HG03060 (cell line): Measurements from ENCODE around the gene BLVRB.
"Not testable (repeated sequence)": the region's sequence is repeated elsewhere in the genome, so short reads cannot be mapped to it uniquely, and the experiment has no call there.

Experiments
- ATAC-seq: cut with Tn5 transposase; IDR thresholded peaks from one replicate; pipeline ENCODE4 v1.9.1; 2021; ENCODE audit warnings: low read depth, moderate number of reproducible peaks; ENCODE audit not compliant: unreplicated experiment

Gene BLVRB

DNA sequence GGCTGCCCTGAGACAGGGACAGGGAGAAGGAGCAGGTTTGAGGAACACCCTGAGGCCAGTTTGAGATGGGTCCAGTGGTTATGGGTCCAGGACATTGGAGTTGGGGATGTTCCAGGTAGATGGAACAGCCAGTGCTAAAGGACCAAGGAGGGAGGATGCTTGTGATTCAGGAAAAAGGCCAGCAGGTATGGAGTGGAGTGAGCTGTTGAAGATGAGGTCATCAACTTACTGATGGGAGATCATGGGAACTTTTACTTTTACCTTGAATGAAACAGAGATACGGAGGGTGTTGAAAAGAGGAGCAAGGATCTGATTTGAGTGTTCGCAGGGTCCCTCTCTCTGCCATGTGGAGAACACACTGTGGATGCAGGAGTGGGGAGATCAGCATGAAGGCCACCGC, 26.7 kb upstream of the BLVRB start:
- ATAC-seq = no peak

DNA sequence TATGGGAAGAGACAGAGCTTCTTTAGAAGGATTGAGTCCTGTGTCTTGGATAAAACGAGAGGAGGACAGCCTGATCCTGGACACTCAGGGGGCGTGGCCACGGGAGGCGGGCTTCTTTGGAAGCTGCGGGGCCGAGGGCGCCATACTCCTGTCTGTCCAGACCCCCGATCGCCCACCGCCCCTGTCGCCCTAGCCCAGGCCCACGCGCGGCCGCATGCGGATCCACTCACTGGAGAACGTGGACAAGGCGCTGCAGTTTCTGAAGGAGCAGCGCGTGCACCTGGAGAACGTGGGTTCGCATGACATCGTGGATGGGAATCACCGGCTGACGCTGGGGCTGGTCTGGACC, 24.3 kb upstream of the BLVRB start:
- no peak for ATAC-seq

- ATAC-seq = no peak
These were observed 20.5 kb upstream of the BLVRB start for GRCh38 chr19:40486017-40486416.

DNA sequence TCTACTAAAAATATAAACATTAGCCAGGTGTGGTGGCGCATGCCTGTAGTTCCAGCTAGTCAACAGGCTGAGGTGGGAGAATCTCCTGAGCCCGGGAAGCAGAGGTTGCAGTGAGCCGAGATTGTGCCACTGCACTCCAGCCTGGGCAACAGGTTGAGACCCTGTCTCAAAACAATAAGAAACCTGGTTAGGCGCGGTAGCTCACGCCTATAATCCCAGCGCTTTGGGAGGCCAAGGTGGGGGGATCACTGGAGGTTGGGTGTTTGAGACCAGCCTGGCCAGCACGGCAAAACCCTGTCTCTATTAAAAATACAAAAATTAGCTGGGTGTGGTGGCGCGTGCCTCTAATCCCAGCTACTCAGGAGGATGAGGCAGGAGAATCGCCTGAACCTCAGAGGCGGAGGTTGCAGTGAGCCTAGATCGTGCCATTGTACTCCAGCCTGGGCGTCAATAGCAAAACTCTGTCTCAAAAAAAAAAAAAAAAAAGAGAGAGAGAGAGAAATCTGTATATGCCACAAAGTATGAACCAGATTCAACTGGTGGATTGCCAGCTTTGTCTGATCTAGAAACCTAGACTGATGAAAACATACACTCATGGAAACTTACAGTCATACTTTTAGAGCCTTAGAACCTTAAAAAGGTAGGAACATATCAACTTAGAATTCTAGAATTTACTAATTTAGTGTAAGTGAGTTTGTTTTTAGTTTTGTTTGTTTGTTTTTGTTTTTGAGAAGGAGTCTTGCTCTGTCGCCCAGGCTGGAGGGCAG, 10.5 kb upstream of the BLVRB start:
- ATAC-seq = not testable (repeated sequence)

- ATAC-seq = no peak
These were observed 9.2 kb upstream of the BLVRB start for GRCh38 chr19:40474737-40475136.

- ATAC-seq = no peak
These were observed 7.0 kb upstream of the BLVRB start for GRCh38 chr19:40472516-40472915.

DNA sequence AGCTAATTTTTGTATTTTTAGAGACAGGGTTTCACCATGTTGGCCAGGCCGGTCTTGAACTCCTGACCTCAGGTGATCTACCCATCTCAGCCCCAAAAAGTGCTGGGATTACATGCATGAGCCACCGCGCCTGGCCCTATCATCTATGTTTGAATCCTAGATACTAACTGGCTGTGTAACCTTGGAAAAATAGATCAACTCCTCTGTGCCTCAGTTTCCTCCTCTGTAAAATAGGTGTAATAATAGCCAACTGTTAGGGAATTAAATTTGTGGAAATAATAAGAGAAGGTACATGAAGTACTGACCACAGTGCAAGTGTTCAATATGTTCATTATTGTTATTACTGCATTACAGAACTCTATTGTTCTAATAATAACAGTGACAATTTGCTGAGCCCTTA, 5.6 kb upstream of the BLVRB start:
- ATAC-seq = no peak

- ATAC-seq = no peak
These were observed 3.5 kb upstream of the BLVRB start for GRCh38 chr19:40469011-40469410.

- ATAC-seq = no peak
These were observed 1.6 kb upstream of the BLVRB start, which contains the start of gene SPTBN4 for GRCh38 chr19:40466985-40467734. TSS of gene SPTBN4 (plus strand) at chr19:40467001. CDS start at chr19:40472622, 5,621 bp downstream.

- ATAC-seq = peak; percentile 35
These were observed 857 bp upstream of the BLVRB start for GRCh38 chr19:40466219-40466984.

- ATAC-seq = no peak
These were observed 454 bp downstream of the BLVRB start for GRCh38 chr19:40465025-40465556.

GRCh38 chr19:40464059-40465024, 1.2 kb downstream of the BLVRB start:
- no peak for ATAC-seq

GRCh38 chr19:40463587-40464037, 1.9 kb downstream of the BLVRB start:
- not testable (repeated sequence) for ATAC-seq

DNA sequence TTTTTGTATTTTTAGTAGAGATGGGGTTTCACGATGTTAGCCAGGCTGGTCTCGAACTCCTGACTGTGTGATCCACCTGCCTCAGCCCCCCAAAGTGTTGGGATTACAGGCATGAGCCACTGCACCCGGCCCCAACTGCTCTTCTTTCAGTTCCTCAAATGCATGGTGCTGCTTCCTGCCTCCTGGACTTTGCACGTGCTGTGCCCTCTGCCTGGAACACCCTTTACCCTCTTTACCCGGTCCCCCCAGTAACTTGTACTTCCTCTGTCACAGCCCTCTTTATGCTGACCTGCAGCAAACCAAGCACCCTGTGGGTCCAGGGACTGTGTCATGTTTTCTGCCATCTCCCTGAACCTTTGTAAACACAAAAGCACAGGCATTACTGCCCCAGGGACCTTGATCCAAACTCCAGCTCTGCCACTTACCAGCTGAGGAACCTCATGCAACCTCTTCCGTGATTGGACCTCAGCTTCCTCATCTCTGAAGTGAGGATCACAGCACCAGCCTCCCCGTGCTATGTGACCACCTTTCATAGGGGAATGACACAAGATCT, 3.8 kb downstream of the BLVRB start:
- no peak for ATAC-seq

GRCh38 chr19:40460185-40460584, 5.4 kb downstream of the BLVRB start:
- no peak for ATAC-seq

DNA sequence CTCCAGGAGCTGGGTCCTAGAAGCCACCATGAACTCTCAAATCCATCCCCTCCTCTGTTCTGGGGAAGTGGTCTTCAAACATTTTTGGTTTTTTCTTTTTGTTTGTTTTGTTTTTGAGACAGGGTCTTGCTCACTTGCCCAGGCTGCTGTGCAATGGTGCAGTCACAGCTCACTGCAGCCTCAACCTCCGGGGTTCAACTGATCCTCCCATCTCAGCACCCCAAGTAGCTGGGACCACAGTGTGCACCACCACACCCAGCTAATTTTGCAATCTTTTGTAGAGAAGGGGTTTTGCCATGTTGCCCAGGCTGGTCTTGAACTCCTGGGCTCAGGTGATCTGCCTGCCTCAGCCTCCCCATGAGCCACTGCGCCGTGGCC, 7.0 kb downstream of the BLVRB start:
- no peak for ATAC-seq

DNA sequence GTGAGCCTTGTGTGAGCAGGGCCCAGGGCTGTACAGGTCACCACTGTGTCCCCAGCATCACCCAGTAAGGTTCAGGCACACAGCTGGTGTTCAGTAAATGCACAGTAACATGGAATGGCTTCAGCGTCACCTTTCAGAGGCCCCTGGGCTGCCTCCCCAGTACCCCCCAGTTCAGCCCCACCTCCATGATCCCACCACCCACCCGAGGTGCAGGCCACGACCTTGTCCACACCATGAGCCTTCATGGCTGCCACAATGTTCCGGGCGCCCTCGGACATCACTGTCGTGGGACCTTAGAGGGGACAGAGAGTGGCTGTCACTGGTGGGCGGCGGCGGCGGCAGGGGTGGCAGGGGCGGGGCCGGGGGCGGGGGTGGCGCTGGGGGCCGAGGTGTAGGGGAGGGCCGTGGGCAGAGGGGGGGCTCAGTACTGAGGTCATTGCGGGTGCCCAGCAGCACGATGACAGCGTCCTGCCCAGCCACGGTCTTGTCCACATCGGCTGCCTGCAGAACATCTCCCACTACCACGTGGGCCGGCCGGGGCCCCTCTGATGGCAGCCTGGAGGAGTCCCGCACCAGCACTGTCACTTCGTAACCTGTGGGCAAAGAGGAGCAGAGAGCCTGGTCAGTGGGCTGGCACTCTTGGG, 7.5 kb downstream of the BLVRB start:
- ATAC-seq = no peak

DNA sequence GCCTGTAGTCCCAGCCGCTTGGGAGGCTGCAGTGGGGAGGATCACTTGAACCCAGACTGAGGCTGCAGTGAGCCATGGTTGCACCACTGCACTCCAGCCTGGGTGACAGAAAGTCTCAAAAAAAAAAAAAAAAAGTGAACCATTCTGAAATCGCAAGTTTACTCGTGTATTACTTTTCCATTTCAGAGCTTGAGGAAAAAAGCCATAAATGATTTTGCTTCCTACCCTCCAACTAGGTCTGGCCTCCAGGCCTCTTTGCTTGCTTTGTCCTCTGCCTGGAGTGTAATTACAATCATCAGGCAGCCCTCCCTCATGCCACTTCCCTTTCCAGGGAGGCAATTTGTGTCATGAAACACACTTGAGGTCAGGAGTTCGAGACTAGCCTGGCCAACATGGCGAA, 8.5 kb downstream of the BLVRB start:
- ATAC-seq = no peak

GRCh38 chr19:40453943-40454342, 11.6 kb downstream of the BLVRB start:
- ATAC-seq = not testable (repeated sequence)
